Stimulated activated CD4-positive, alpha-beta T cell treated with anti-CD3 and anti-CD28 coated beads, TNF-alpha, amount 100 ng/mL, for 48 hours (primary cell): ENCODE data around the gene TMOD3.
"Not testable (repeated sequence)": the region's sequence is repeated elsewhere in the genome, so short reads cannot be mapped to it uniquely, and the experiment has no call there.

Experiments
- DNase-seq, 3 donors: peaks; one replicate each; pipeline ENCODE4 v3.0.0-alpha.2; 2020; ENCODE audit warnings: low read depth in 3 of 3

The TMOD3 gene

GRCh38 chr15:51864408-51865056, 35.1 kb downstream of the TMOD3 start:
- peak in 1 of 3 donors; percentile 24 for DNase-seq

- DNase-seq: no peak
Observed at GRCh38 chr15:51865317-51865716, 35.9 kb downstream of the TMOD3 start.

GRCh38 chr15:51866161-51866560, 36.7 kb downstream of the TMOD3 start:
- DNase-seq: no peak

GRCh38 chr15:51866751-51867150, 37.3 kb downstream of the TMOD3 start:
- no peak for DNase-seq

GRCh38 chr15:51869060-51869421, 39.6 kb downstream of the TMOD3 start:
- DNase-seq: no peak

- DNase-seq: no peak
Observed at GRCh38 chr15:51870774-51871173, 41.3 kb downstream of the TMOD3 start.

- DNase-seq: no peak
Observed at GRCh38 chr15:51874751-51875644, 45.5 kb downstream of the TMOD3 start.

GRCh38 chr15:51876169-51876568, 46.7 kb downstream of the TMOD3 start:
- no peak for DNase-seq

GRCh38 chr15:51878446-51879386, 49.3 kb downstream of the TMOD3 start:
- DNase-seq: no peak

GRCh38 chr15:51879555-51879954, 50.1 kb downstream of the TMOD3 start:
- DNase-seq: no peak

GRCh38 chr15:51883271-51883837, 53.9 kb downstream of the TMOD3 start:
- no peak for DNase-seq

GRCh38 chr15:51884041-51884440, 54.6 kb downstream of the TMOD3 start:
- DNase-seq: no peak

- no peak for DNase-seq
Observed at GRCh38 chr15:51884517-51885236, 55.2 kb downstream of the TMOD3 start.

- not testable (repeated sequence) for DNase-seq
Observed at GRCh38 chr15:51885758-51886157, 56.3 kb downstream of the TMOD3 start.

GRCh38 chr15:51887887-51888592, 58.6 kb downstream of the TMOD3 start:
- DNase-seq: no peak

- DNase-seq: no peak
Observed at GRCh38 chr15:51888593-51889195, 59.2 kb downstream of the TMOD3 start.

GRCh38 chr15:51889486-51889885, 60.0 kb downstream of the TMOD3 start:
- no peak for DNase-seq

- no peak for DNase-seq
Observed at GRCh38 chr15:51904421-51904820, 75.0 kb downstream of the TMOD3 start.

GRCh38 chr15:51904931-51905330, 75.5 kb downstream of the TMOD3 start:
- DNase-seq: no peak
